Keratinocyte (primary cell): ENCODE measurements around the gene BTN2A1. TPM values are rescaled to one million over a fixed set of nuclear protein-coding genes. Genes with fewer than 3 reads are reported as not detected.
A peak's percentile ranks its signal among the peaks of the same experiment; 100 is the strongest.

Experiments
- DNase-seq: peaks from one replicate; pipeline ENCODE4 v3.0.0-alpha.2; 2011; ENCODE audit warnings: low read depth, missing footprints, low spot score
- FAIRE-seq: peaks from 2 replicates; lab custom pipeline; 2011; peaks lifted over from hg19 to GRCh38; lab: Jason Lieb, UNC
- H2AFZ ChIP-seq: 2 replicates; pipeline ENCODE4 v1.6.0; 2012; ENCODE audit warnings: low read length, control low read depth, inconsistent platforms; ENCODE audit not compliant: control insufficient read depth
- H3K27ac ChIP-seq: 2 replicates; pipeline ENCODE4 v1.5.1; 2011; ENCODE audit warnings: low read length; ENCODE audit not compliant: control insufficient read depth, insufficient read depth
- H3K27me3 ChIP-seq: 3 replicates; pipeline ENCODE4 v1.6.0; 2011; ENCODE audit warnings: low read length; ENCODE audit not compliant: control insufficient read depth, insufficient read depth; ENCODE audit errors: extremely low read depth
- H3K36me3 ChIP-seq, 2 experiments: 2 replicates in 1 of 2; 3 replicates in 1 of 2; pipeline ENCODE4 v1.5.1; 2011; ENCODE audit warnings: low read length in 2 of 2, mild to moderate bottlenecking in 1 of 2; ENCODE audit not compliant: control insufficient read depth in 2 of 2, insufficient read depth in 2 of 2; ENCODE audit errors: extremely low read depth in 1 of 2
- H3K4me1 ChIP-seq: 3 replicates; pipeline ENCODE4 v1.5.1; 2011; ENCODE audit warnings: low read length; ENCODE audit not compliant: control insufficient read depth, insufficient read depth; ENCODE audit errors: extremely low read depth
- H3K4me2 ChIP-seq: 3 replicates; pipeline ENCODE4 v1.6.0; 2011; ENCODE audit warnings: low read depth, low read length; ENCODE audit not compliant: control insufficient read depth, insufficient read depth; ENCODE audit errors: extremely low read depth
- H3K4me3 ChIP-seq, 3 experiments: fragments of 200-600 bp in 1 of 3; sonication (generic) in 1 of 3; 2 replicates in 2 of 3; 3 replicates in 1 of 3; pipeline ENCODE4 v1.5.1; 2011 to 2016; ENCODE audit warnings: low read length in 3 of 3, mild to moderate bottlenecking in 3 of 3, control low read depth in 2 of 3, inconsistent platforms in 1 of 3, low read depth in 1 of 3, mixed read lengths in 1 of 3, mixed run types in 1 of 3, moderate library complexity in 1 of 3; ENCODE audit not compliant: control insufficient read depth in 2 of 3, insufficient read depth in 2 of 3; ENCODE audit errors: extremely low read depth in 1 of 3
- H3K79me2 ChIP-seq: 2 replicates; pipeline ENCODE4 v1.6.0; 2012; ENCODE audit warnings: low read length; ENCODE audit not compliant: control insufficient read depth, insufficient read depth
- H3K9ac ChIP-seq: 3 replicates; pipeline ENCODE4 v1.6.0; 2011; ENCODE audit warnings: low read length; ENCODE audit not compliant: control insufficient read depth, insufficient read depth; ENCODE audit errors: extremely low read depth
- H3K9me1 ChIP-seq: 3 replicates; pipeline ENCODE4 v1.6.0; 2011; ENCODE audit warnings: low read length; ENCODE audit not compliant: control insufficient read depth, insufficient read depth; ENCODE audit errors: extremely low read depth
- H3K9me3 ChIP-seq: 2 replicates; pipeline ENCODE4 v1.5.1; 2012; ENCODE audit warnings: low read depth, low read length; ENCODE audit not compliant: control insufficient read depth
- H4K20me1 ChIP-seq: 3 replicates; pipeline ENCODE4 v1.6.0; 2011; ENCODE audit warnings: low read length; ENCODE audit not compliant: control insufficient read depth, insufficient read depth; ENCODE audit errors: extremely low read depth
- EZH2 ChIP-seq: IDR thresholded peaks from one replicate; pipeline ENCODE4 v1.6.1; 2012; ENCODE audit warnings: inconsistent platforms, mild to moderate bottlenecking, low read length, moderate library complexity
- dilution Hi-C: fragments of 300-500 bp; cut with MboI; formaldehyde crosslinking; loops from one replicate; pipeline ENCODE4 v1.7.0; 2020; ENCODE audit warnings: low sequenced_read_pairs; ENCODE audit not compliant: extremely low pct_ligation_motif_present
- polyA minus RNA-seq, 3 experiments: library from RNA; depleted of rRNA, polyadenylated mRNA; stranded (reverse); fragments of >200 nt; gene quantifications; 1 replicate in 1 of 3; 2 replicates in 1 of 3; 3 replicates in 1 of 3; pipeline ENCODE4 v1.2.3, GENCODE V29; 2011
- polyA plus RNA-seq, 5 experiments: library from polyadenylated mRNA; depleted of rRNA in 3 of 5; stranded (reverse) in 3 of 5; stranded (forward) in 1 of 5; unstranded in 1 of 5; fragments of >200 nt; gene quantifications; 1 replicate in 1 of 5; 2 replicates in 3 of 5; 3 replicates in 1 of 5; pipeline versions ENCODE4 v1.2.1 to v1.2.3, GENCODE V29; 2011 to 2012; ENCODE audit warnings: missing spikeins in 2 of 5, low read depth in 1 of 5, low replicate concordance in 1 of 5
- TF ChIP-seq, protein P1 (sequence below), 3 experiments: IDR thresholded peaks in 1 of 3; conservative IDR thresholded peaks in 1 of 3; optimal IDR thresholded peaks in 1 of 3; 2 replicates in 2 of 3; 3 replicates in 1 of 3; pipeline versions ENCODE3 to v1.5.1; 2011; ENCODE audit warnings: low read length in 3 of 3, mild to moderate bottlenecking in 3 of 3, moderate library complexity in 2 of 3, control low read depth in 1 of 3, inconsistent platforms in 1 of 3; ENCODE audit not compliant: insufficient read depth in 2 of 3; ENCODE audit errors: extremely low read depth in 1 of 3

The BTN2A1 gene
- 12.5 to 14.7 TPM (median 13.9 TPM) in 3 replicates for polyA plus RNA-seq
- 8.2 TPM for polyA plus RNA-seq (2011; ENCODE audit: low read depth)
- 5.1 and 5.6 TPM in 2 replicates for polyA plus RNA-seq (2011; cell fraction: cytosol; rRNA removed)
- polyA plus RNA-seq (2011; cell fraction: nucleus; rRNA removed): 36.3 and 39.5 TPM in 2 replicates
- 9.0 and 11.2 TPM in 2 replicates for polyA plus RNA-seq (2012; ENCODE audit: low replicate concordance)
- polyA minus RNA-seq: 6.4 to 8.5 TPM (median 7.4 TPM) in 3 replicates
- 2.7 TPM for polyA minus RNA-seq (2011; cell fraction: cytosol; rRNA and poly(A)+ RNA removed)
- 10.4 and 13.5 TPM in 2 replicates for polyA minus RNA-seq (2011; cell fraction: nucleus; rRNA and poly(A)+ RNA removed)

DNA sequence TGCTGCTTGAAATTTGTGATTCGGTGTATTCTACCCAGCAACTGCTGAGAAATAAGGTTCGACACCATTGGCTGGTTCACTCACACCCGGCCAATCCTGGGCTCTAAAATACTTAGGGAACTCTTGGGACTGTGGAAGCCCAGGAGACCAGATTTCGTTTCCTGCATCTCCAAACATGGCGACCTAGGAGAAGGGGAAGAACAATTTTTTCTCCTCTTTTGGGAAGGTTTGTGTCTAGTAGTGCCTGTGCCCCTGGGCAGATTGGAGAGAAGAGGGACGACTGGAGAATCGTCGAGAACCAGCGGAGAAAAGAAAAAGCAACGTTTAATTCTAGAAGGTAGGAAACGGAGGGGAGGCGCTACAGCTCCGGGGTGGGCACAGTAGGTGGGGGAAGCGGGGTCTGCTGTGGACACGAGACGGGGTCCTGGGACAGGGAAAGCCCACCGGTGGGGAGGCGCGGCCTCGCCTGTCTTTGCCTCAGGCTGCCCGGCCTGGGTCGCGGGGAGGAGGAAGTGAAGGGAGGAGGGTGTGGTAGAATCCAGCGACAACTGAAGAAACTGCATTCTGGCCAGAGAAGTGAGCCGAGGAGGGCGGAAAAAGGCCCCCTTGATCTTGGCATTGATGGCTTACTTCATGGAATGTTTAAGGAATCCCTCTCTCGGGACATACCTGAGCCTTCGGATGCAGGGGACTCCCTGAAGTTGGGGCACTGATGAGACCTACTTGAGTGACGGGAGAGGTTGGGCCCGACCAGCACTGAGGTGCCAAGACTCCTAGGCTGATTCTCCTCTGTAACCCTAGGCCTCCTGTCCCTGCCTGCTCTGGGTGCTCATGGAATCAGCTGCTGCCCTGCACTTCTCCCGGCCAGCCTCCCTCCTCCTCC is at the start of gene BTN2A1:
TSS of gene BTN2A1 (plus strand) at position 150 of the 883 bp plus-strand sequence. CDS start at position 832, 682 bp downstream.
- Histone ChIP-seq H2AFZ (peak within 1 kb of the TSS; percentile 98), H3K79me2 (peaks cover 32% of the 10 kb centered on the region)
- TF ChIP-seq EZH2: no peak

DNA sequence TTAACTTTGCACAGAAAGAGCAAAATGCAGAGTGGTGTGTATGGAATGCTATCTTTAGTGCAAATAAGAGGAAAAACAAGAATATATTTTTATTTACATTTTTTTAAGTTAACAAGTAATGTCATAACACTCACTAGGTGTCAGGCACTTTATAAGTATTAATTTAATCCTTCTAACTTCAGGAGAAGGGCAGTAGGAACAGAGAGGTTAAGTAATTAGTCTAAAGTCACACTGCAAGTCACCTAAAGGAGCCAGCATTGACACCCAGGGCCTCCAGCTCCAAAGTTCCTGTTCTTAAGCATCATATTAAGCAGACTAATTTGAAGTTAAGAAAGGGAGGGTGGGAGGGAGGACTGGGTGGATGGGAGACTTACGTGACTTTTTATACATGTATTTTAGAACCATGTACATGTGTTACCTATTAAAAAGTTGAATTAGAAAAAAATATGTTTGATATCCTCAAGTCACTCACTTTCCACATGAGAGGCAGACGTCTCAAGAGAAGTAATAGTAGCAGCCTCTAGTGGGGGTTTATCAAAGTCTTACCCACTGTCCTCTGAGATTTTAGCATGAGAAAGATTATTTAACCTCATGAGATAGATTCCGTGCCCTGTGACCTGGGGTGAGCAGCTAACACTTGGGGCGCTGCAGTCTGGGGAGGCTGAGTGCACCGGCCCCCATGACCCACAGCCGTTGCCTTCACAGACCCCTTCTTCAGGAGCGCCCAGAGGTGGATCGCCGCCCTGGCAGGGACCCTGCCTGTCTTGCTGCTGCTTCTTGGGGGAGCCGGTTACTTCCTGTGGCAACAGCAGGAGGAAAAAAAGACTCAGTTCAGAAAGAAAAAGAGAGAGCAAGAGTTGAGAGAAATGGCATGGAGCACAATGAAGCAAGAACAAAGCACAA is 48.7 kb upstream of the BTN2A1 start:
- no peak overlapping the region for H3K9ac ChIP-seq
- FAIRE-seq (no peak), DNase-seq (no peak)
- no peak overlapping the region for H3K27ac ChIP-seq
- no peaks in the 10 kb centered on the region for H3K36me3 ChIP-seq
- dilution Hi-C loops: no loop called here
- H3K4me2 ChIP-seq: no peak overlapping the region
- H3K79me2 ChIP-seq: no peaks in the 10 kb centered on the region
- no peaks in the 10 kb centered on the region for H3K9me3 ChIP-seq
- H4K20me1 ChIP-seq: no peaks in the 10 kb centered on the region
- TF ChIP-seq, protein P1, sequence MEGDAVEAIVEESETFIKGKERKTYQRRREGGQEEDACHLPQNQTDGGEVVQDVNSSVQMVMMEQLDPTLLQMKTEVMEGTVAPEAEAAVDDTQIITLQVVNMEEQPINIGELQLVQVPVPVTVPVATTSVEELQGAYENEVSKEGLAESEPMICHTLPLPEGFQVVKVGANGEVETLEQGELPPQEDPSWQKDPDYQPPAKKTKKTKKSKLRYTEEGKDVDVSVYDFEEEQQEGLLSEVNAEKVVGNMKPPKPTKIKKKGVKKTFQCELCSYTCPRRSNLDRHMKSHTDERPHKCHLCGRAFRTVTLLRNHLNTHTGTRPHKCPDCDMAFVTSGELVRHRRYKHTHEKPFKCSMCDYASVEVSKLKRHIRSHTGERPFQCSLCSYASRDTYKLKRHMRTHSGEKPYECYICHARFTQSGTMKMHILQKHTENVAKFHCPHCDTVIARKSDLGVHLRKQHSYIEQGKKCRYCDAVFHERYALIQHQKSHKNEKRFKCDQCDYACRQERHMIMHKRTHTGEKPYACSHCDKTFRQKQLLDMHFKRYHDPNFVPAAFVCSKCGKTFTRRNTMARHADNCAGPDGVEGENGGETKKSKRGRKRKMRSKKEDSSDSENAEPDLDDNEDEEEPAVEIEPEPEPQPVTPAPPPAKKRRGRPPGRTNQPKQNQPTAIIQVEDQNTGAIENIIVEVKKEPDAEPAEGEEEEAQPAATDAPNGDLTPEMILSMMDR (optimal IDR thresholded peaks at IDR 0.05 in 1 of 3, IDR thresholded peaks at IDR 0.05 in 1 of 3, conservative IDR thresholded peaks at IDR 0.05 in 1 of 3; ENCODE audit: extremely low read depth in 1 of 3, insufficient read depth in 2 of 3, low read length in 3 of 3): no peak
- no peak for TF ChIP-seq EZH2
- H3K9me1 ChIP-seq: no peaks in the 10 kb centered on the region
- no peaks in the 10 kb centered on the region for H3K4me1 ChIP-seq
- no peaks in the 10 kb centered on the region for H3K27me3 ChIP-seq
- no peak overlapping the region for H2AFZ ChIP-seq
- H3K4me3 ChIP-seq: no peak overlapping the region

More for the DNA sequence above, at the start of gene BTN2A1:
- peak within 1 kb of the TSS; percentile 91 for H3K4me2 ChIP-seq
- H4K20me1 ChIP-seq: no peaks in the 10 kb centered on the region
- H3K9me1 ChIP-seq: no peaks in the 10 kb centered on the region
- peak within 1 kb of the TSS; percentile 89 to 96 (median 94) for H3K4me3 ChIP-seq
- no peaks in the 10 kb centered on the region for H3K27me3 ChIP-seq
- FAIRE-seq (peak; percentile 79), DNase-seq (peak; percentile 60)
- dilution Hi-C loops: no loop called here
- peak within 1 kb of the TSS; percentile 97 for H3K9ac ChIP-seq
- peaks cover 14% of the 10 kb centered on the region for H3K4me1 ChIP-seq
- peak within 1 kb of the TSS; percentile 95 for H3K27ac ChIP-seq
- no peaks in the 10 kb centered on the region for H3K9me3 ChIP-seq
- H3K36me3 ChIP-seq: peaks cover 10 to 14% of the 10 kb centered on the region in 2 experiments
